Ovary (tissue), 3 donors: ENCODE measurements around the gene NR0B2.

Experiments
- POLR2A ChIP-seq: fragments of 450-650 bp; IDR thresholded peaks from one replicate; pipeline ENCODE4 v1.6.1; 2017; ENCODE audit warnings: antibody characterized with exemption, mild to moderate bottlenecking, moderate library complexity
- TF ChIP-seq, protein P1 (sequence below), 3 donors: fragments of 450-650 bp in 2 of 3; fragments of 200-600 bp in 1 of 3; IDR thresholded peaks; one replicate each; pipeline versions ENCODE4 v1.5.1 to v1.8.0; 2016 to 2022; ENCODE audit warnings: antibody characterized with exemption in 3 of 3, mild to moderate bottlenecking in 1 of 3
- donor health status: DM: no; HTN: no; CAD: no.

DNA sequence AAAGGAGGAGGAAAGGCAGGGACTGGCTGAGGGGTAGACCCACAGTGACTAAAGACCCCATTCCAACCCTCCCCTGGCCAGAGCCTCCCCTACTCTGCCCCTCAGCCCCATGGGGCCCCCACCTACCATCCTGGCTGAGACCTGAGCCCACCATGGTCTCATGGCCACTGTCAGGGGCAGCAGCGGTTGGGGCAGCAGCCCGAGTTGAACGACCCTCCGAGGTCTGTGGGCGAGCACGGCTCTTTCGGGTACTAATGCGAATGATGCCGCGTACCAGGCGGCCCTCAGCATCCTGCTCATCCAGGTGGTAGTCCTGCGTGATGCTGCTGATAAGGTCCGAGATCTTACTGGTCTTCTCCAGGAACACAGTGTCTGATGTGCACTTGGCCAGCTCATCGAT is 37.4 kb upstream of the NR0B2 start:
- TF ChIP-seq, protein P1, sequence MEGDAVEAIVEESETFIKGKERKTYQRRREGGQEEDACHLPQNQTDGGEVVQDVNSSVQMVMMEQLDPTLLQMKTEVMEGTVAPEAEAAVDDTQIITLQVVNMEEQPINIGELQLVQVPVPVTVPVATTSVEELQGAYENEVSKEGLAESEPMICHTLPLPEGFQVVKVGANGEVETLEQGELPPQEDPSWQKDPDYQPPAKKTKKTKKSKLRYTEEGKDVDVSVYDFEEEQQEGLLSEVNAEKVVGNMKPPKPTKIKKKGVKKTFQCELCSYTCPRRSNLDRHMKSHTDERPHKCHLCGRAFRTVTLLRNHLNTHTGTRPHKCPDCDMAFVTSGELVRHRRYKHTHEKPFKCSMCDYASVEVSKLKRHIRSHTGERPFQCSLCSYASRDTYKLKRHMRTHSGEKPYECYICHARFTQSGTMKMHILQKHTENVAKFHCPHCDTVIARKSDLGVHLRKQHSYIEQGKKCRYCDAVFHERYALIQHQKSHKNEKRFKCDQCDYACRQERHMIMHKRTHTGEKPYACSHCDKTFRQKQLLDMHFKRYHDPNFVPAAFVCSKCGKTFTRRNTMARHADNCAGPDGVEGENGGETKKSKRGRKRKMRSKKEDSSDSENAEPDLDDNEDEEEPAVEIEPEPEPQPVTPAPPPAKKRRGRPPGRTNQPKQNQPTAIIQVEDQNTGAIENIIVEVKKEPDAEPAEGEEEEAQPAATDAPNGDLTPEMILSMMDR (IDR thresholded peaks at IDR 0.05), result no peak
- TF ChIP-seq POLR2A, result no peak
